Measurements from ENCODE around the gene MYO7B. TPM values are rescaled to one million over a fixed set of nuclear protein-coding genes. Genes with fewer than 3 reads are reported as not detected.

MYO7B gene
- total RNA-seq, 2 experiments from 2014 or later: 3.3 TPM; not detected in 1

GRCh38 chr2:127581516-127582490, 46.3 kb downstream of the MYO7B start:
- no peak for DNase-seq (ENCODE audit: low spot score)
- ChIA-PET CTCF (ENCODE audit: unreplicated experiment) (interaction anchor here (2.0 kb wide), 1 partner anchor 10 kb away, joined by 8 read pairs; no protein-coding TSS in a partner anchor), POLR2A (no interaction called here)
- Histone ChIP-seq H3K9me2 (ENCODE audit: insufficient read depth, low read length) (no peaks in the 10 kb centered on the region), H3K9me3 (ENCODE audit: low read length) (no peaks in the 10 kb centered on the region), H3K4me3 (ENCODE audit: low read depth, low read length, poor library complexity, severe bottlenecking) (no peak overlapping the region), H3K27ac (ENCODE audit: low read depth, low read length, poor library complexity, severe bottlenecking) (no peak overlapping the region), H3K4me2 (ENCODE audit: low read length) (no peak overlapping the region), H4K20me1 (ENCODE audit: insufficient read depth, low read length) (no peaks in the 10 kb centered on the region), H3K4me1 (ENCODE audit: insufficient read depth, low read length, poor library complexity, severe bottlenecking) (no peaks in the 10 kb centered on the region), H3K36me3 (ENCODE audit: insufficient read depth, low read length) (no peaks in the 10 kb centered on the region), H2AFZ (ENCODE audit: low read length) (no peak overlapping the region), H3K79me2 (ENCODE audit: insufficient read depth, low read depth, low read length) (no peaks in the 10 kb centered on the region)
- no TSS peak for BruUV-seq (replicated peaks)
- intact Hi-C loops (cut with micrococcal nuclease; ENCODE audit: unreplicated experiment): no loop called here
- TF ChIP-seq EZH2phosphoT487 (IDR thresholded peaks at IDR 0.05; ENCODE audit: borderline replicate concordance, low read depth, low read length): no peak
- TF ChIP-seq CTCF (conservative IDR thresholded peaks at IDR 0.05; ENCODE audit: low read length): no peak

DNA sequence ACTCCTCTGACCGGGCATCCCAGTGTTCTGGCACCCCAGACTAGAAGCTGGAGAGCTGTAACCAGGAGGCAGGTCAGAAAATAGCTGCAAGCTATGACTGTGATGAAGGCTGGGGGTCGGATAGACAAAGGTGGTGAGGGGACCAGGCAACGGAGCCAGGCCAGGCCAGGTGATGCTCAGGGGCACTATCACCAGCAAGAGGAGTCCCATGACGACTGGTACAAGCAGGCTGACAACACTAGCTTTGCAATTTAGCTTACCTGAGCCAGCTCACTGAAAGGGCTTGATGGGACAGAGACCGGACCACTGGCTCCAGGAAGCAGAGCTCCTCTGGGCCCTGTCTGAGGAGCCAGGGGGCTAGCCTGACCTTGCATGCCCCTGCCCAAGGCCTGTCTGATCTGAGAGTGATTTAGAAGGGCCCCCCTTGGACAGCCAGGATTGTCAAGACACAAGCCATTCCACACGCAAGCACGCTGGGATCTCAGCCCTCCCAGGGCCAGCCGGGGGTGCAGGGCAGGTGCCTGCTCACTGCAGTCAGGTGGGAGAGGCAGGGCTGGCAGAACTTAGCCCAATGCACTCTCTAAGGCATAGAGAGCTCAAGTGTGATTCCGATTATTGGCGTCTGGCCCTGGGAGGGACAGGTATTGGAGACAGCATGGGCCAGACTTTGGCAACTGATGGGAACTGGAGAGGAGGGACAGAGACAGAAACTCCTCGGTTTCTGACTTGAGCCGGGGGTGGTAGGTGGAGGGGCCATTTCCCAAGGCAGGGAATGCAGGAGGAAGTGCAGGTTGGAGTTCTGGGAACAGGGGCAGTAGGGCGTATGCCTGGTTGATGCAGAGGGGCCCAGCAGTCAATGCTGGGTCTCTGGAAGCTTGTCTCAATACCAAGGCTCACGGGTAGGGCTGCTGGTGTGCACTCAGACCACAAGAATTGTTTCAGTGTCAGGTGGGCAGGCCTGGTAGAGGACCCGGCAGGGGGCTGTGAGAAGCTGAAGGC, 47.7 kb downstream of the MYO7B start:
- Histone ChIP-seq H3K9me2 (ENCODE audit: insufficient read depth, low read length) (no peaks in the 10 kb centered on the region), H3K27ac (ENCODE audit: low read depth, low read length, poor library complexity, severe bottlenecking) (no peak overlapping the region), H4K20me1 (ENCODE audit: insufficient read depth, low read length) (no peaks in the 10 kb centered on the region), H3K4me3 (ENCODE audit: low read depth, low read length, poor library complexity, severe bottlenecking) (no peak overlapping the region), H3K9me3 (ENCODE audit: low read length) (no peaks in the 10 kb centered on the region), H2AFZ (ENCODE audit: low read length) (no peak overlapping the region), H3K36me3 (ENCODE audit: insufficient read depth, low read length) (no peaks in the 10 kb centered on the region), H3K4me1 (ENCODE audit: insufficient read depth, low read length, poor library complexity, severe bottlenecking) (no peaks in the 10 kb centered on the region), H3K79me2 (ENCODE audit: insufficient read depth, low read depth, low read length) (no peaks in the 10 kb centered on the region), H3K4me2 (ENCODE audit: low read length) (no peak overlapping the region)
- CTCF ChIA-PET (ENCODE audit: unreplicated experiment): interaction anchor here (2.0 kb wide), 1 partner anchor 8 kb away, joined by 8 read pairs; no protein-coding TSS in a partner anchor
- no peak for DNase-seq (ENCODE audit: low spot score)
- TF ChIP-seq CTCF (conservative IDR thresholded peaks at IDR 0.05; ENCODE audit: low read length): no peak
- no peak for TF ChIP-seq EZH2phosphoT487 (IDR thresholded peaks at IDR 0.05; ENCODE audit: borderline replicate concordance, low read depth, low read length)
- intact Hi-C loops (cut with micrococcal nuclease; ENCODE audit: unreplicated experiment): no loop called here
- no TSS peak for BruUV-seq (replicated peaks)
- POLR2A ChIA-PET: no interaction called here
